Measurements from ENCODE around the gene TBC1D2B.

TBC1D2B gene

DNA sequence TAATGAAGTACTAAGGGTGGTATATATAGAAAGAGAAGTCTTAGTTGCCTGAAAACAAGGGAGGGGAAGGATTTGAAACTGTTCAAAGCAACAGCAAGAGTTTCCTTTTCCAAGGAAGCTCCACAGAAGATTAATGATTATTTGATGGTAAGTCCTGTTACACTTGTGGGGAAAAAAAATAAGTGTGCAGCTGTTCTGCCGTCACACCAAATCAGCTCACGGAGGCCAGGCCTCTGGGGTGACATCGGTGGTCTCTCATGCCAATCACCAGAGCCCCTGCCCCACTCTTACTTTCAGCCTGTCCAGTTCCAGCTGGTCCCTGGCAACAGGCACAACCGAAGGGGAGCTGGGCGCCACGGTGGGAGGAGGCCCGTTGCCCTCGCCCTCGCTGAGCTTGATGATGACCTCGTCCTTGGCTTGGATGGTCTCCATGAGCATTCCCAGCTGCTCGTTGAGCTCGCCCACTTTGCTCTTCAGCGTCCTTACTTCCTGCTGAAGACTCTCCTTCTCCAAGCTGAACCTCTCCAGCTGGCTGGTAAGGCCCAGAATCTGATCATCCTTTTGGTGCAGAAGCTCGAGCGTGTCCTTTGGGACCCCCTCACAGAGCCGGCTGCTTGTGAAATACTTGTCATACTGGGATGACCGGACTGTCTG lies 53.5 kb downstream of the TBC1D2B start:
- TF ChIP-seq, protein P1, sequence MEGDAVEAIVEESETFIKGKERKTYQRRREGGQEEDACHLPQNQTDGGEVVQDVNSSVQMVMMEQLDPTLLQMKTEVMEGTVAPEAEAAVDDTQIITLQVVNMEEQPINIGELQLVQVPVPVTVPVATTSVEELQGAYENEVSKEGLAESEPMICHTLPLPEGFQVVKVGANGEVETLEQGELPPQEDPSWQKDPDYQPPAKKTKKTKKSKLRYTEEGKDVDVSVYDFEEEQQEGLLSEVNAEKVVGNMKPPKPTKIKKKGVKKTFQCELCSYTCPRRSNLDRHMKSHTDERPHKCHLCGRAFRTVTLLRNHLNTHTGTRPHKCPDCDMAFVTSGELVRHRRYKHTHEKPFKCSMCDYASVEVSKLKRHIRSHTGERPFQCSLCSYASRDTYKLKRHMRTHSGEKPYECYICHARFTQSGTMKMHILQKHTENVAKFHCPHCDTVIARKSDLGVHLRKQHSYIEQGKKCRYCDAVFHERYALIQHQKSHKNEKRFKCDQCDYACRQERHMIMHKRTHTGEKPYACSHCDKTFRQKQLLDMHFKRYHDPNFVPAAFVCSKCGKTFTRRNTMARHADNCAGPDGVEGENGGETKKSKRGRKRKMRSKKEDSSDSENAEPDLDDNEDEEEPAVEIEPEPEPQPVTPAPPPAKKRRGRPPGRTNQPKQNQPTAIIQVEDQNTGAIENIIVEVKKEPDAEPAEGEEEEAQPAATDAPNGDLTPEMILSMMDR (IDR thresholded peaks at IDR 0.05; ENCODE audit: low read depth, low read length): no peak
- H3K4me3 ChIP-seq (ENCODE audit: low read depth, low read length): no peak overlapping the region

DNA sequence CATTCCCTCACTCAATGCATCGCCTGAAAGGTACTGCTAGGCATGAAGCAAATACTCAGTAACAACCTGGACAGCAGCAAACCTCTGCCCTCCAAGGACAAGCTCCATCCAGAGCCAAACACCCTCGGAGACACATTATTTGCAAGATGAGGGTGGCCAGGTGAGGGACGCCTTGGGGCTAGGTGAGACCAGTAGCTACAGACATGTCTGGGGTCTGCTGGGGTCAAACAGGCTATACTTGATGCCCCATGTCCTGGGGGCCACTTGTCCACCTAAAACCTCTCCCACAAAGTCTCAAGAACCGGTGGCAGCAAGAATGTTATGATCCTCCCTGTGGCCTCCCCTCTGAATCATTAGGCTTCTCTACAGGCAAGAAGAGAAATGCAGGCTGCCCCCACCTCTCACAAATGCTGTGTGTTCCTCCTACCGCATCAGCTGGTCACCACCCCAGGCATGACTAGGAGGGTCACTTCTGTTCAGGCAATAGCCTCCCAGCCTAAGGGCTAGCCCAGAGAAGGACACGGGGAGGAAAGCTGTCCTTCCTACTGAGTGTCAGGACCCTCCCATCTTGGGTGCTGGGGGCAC lies 54.3 kb downstream of the TBC1D2B start:
- TF ChIP-seq, protein P1 (IDR thresholded peaks at IDR 0.05; ENCODE audit: low read depth, low read length): no peak
- no peak overlapping the region for H3K4me3 ChIP-seq (ENCODE audit: low read depth, low read length)

DNA sequence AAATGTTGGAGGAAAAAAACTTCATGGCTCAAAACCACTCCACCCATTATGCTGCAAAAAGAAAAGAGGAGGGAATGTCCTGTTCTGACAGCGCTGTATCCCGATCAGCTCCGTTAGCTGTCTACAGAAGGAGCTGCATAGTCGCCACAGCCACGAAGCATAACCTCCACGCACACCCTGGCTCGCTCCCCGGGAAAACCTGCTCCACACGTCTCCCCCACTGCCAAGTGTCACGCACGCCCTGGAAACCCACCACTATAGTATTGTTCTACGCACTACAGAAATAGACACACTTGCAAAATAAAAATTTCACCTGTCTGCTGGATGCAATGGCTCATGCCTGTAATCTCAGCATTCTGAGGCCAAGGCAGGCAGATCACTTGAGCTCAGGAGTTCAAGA lies 55.8 kb downstream of the TBC1D2B start:
- TF ChIP-seq, protein P1 (IDR thresholded peaks at IDR 0.05; ENCODE audit: low read depth, low read length): no peak
- no peak overlapping the region for H3K4me3 ChIP-seq (ENCODE audit: low read depth, low read length)

DNA sequence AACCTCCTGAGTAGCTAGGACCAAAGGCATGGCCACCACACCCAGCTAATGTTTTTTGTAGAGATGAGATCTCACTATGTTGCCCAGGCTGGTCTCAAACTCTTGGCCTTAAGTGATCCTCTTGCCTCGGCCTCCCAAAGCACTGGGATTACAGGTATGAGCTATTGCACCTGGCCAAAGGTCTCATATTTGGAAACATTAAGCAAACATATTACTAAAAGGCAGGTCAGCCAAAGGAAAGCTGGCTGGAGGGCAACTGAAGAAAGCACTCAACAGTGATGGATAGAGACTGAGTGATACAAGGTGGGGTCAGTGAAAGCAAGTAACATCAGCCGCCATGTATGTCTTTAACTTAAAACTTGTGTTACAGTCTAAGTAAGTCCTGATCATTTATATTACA lies 57.5 kb downstream of the TBC1D2B start:
- H3K4me3 ChIP-seq (ENCODE audit: low read depth, low read length): no peak overlapping the region
- TF ChIP-seq, protein P1 (IDR thresholded peaks at IDR 0.05; ENCODE audit: low read depth, low read length): no peak

DNA sequence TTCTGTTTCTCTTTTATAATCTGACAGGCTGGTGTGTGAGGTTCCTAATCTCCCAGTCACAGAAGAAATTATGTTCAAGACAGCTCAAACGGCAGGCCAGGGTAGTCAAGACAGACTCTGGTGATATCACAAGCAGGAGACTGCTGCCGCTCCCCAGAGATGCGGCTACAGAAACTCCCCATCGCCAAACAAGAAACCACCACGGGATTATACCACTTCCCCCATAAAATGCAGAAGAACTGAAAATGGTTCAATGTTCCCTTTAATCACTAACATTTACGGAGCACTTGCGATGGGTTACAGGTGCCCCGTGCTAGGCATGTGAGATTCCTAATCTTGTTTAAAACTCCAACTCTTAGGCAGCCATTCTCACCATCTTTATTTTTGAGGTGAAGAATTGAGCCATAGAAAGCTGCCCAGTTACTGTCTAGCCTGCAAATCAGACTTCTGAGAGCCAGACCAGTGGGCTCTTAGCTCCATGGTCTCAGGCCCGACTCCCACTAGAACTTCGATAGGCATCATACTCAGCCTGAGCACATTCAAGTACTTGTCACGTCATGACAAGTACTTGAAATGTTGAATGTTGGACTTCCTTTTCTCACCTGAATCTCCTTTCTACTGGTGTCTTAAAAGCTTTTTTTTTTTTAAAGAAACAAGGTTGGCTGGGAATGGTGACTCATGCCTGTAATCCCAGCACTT lies 58.4 kb downstream of the TBC1D2B start:
- no peak overlapping the region for H3K4me3 ChIP-seq (ENCODE audit: low read depth, low read length)

DNA sequence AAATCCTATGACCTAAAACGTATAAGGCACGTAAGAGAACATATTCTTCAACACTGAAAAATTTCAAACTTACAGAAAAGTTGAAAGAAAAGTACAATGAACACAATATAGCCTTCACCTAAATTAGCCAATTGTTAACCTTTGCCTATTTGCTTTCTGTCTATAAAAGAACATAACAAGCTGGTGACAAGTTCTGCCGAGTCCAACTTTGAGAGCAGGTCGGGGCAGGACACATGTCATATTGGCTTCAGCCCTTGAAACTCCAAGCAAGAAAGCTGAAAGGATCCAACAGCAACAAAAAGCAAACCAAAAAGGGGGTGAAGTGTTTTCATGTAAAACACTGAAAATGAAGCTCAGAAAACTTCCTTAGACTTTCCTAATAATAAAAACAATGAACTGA lies 59.1 kb downstream of the TBC1D2B start:
- H3K4me3 ChIP-seq (ENCODE audit: low read depth, low read length): no peak overlapping the region

More for the DNA sequence above, 58.4 kb downstream of the TBC1D2B start:
- TF ChIP-seq, protein P1 (IDR thresholded peaks at IDR 0.05; ENCODE audit: low read depth, low read length): no peak

More for the DNA sequence above, 59.1 kb downstream of the TBC1D2B start:
- TF ChIP-seq, protein P1 (IDR thresholded peaks at IDR 0.05; ENCODE audit: low read depth, low read length): no peak
